Measurements from ENCODE around the gene RNF223.
"Not testable (repeated sequence)": the region's sequence is repeated elsewhere in the genome, so short reads cannot be mapped to it uniquely, and the experiment has no call there.

The RNF223 gene

DNA sequence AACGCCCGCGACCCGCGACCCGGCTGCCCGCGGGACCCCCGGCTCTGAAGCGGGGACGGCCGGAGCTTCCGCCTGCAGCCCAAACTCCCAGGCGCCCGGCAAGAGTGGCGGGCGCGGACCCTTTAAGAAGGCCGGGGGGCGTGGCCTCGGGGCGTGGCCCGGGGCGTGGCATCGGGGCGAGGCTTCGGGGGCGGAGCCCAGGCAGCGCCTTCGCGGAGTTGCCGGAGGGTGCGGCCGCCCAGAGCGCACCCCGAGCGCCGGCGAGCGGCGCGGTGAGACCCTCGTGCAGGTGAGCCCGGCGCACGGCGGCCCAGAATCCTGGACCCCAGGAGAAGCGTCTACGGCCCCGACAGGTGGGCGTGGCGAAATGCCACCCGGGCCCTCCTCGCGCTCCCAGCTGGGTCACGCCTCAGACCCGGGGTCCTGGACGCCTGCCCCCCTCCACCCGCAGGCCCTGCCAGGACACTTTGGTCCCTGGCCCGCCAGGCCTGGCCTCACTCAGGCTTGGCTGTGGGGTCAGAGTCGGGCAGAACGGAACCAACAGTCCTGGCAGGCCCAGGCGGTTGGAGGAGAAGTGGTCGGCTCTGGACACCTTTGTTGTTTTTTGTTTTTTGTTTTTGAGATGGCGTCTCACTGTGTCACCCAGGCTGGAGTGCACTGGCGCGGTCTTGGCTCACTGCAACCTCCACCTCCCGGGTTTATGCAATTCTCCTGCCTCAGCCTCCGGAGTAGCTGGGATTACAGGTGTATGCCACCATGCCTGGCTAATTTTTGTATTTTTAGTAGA, 14.4 kb downstream of the RNF223 start:
- DNase-seq (ENCODE audit: low read depth): peak; percentile 87

- DNase-seq (ENCODE audit: low read depth): no peak
These were observed 15.1 kb downstream of the RNF223 start for GRCh38 chr1:1058921-1059493.

DNA sequence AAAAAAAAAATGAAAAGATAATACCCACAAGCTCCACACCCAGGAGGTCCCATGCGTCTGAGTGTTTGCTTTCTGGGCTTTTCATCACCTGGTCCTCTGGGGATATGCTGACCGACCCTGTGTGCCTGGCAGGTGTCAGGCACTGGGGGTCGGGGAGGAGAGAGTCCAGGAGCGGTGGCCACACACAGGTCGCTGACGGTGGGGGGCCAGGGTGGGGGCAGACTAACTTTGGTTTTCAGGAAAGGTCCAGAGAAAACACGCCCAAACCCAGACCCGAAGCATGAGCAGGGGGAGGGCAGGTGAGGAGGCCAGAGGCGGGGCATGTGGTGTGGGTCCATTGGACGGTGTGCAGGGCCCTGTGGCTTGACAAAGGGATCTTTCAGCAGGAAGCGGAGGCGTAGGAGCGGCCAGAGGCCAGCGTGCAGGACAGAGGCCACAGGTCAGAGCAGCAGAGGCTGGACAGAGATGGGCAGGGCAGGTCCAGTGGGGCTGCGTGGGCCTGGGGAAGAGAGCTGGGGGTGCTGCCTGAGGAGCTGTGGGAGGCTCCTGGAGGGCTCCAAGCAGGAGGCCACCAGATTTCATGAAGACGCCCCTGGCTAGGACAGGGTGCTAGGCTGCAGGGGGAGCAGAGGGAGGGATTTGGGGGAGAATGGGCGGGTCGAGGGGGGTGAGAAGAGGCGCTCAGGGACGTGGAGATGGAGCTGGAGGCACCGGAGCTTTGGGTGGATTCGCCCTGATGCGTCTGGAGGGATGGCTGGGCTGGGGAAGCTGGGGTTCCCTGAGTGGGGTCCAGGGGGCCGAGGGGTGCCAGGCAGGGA, 15.8 kb downstream of the RNF223 start:
- DNase-seq (ENCODE audit: low read depth): no peak

DNA sequence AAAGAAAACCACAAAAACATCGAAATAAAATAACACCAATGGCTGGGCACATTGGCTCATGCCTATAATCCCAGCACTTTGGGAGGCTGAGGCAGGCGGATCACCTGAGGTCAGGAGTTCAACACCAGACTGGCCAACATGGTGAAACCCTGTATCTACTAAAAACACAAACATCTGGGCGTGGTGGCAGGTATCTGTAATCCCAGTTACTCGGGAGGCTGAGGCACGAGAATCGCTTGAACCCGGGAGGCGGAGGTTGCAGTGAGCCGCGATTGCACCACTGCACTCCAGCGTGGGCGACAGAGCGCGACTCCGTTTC, 16.4 kb downstream of the RNF223 start:
- DNase-seq (ENCODE audit: low read depth): not testable (repeated sequence)

- DNase-seq (ENCODE audit: low read depth): no peak
These were observed 18.0 kb downstream of the RNF223 start for GRCh38 chr1:1055841-1056736.

DNA sequence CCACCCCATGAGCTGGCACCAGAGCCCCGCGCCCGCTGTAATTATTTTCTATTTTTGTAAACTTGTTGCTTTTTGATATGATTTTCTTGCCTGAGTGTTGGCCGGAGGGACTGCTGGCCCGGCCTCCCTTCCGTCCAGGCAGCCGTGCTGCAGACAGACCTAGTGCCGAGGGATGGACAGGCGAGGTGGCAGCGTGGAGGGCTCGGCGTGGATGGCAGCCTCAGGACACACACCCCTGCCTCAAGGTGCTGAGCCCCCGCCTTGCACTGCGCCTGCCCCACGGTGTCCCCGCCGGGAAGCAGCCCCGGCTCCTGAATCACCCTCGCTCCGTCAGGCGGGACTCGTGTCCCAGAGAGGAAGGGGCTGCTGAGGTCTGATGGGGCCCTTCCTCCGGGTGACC, 19.1 kb downstream of the RNF223 start:
- no peak for DNase-seq (ENCODE audit: low read depth)

- no peak for DNase-seq (ENCODE audit: low read depth)
These were observed 19.9 kb downstream of the RNF223 start for GRCh38 chr1:1054099-1054700.

- DNase-seq (ENCODE audit: low read depth): no peak
These were observed 20.4 kb downstream of the RNF223 start for GRCh38 chr1:1053682-1054081.

DNA sequence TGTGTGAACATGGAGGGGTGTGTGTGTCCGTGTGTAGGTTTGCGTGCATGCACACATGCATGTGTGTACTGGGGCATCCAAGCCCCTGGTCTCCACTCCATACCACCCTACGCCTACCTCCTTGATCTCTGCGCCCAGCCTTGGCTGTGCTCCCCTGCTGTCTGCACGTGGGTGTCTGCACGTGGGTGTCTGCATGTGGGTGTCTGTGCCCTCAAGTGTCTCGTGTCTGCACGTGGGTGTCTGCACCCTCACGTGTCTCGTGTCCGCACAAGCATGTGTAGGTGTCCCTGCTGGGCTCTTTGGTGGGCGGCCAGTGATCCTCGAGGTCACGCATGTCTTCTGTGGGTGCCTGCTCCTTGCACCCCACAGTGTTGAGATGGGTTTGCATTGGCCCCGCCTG, 21.1 kb downstream of the RNF223 start:
- DNase-seq (ENCODE audit: low read depth): no peak

GRCh38 chr1:1052003-1052840, 21.9 kb downstream of the RNF223 start:
- no peak for DNase-seq (ENCODE audit: low read depth)

GRCh38 chr1:1051127-1051810, 22.8 kb downstream of the RNF223 start:
- no peak for DNase-seq (ENCODE audit: low read depth)

- no peak for DNase-seq (ENCODE audit: low read depth)
These were observed 23.5 kb downstream of the RNF223 start for GRCh38 chr1:1050577-1051052.

DNA sequence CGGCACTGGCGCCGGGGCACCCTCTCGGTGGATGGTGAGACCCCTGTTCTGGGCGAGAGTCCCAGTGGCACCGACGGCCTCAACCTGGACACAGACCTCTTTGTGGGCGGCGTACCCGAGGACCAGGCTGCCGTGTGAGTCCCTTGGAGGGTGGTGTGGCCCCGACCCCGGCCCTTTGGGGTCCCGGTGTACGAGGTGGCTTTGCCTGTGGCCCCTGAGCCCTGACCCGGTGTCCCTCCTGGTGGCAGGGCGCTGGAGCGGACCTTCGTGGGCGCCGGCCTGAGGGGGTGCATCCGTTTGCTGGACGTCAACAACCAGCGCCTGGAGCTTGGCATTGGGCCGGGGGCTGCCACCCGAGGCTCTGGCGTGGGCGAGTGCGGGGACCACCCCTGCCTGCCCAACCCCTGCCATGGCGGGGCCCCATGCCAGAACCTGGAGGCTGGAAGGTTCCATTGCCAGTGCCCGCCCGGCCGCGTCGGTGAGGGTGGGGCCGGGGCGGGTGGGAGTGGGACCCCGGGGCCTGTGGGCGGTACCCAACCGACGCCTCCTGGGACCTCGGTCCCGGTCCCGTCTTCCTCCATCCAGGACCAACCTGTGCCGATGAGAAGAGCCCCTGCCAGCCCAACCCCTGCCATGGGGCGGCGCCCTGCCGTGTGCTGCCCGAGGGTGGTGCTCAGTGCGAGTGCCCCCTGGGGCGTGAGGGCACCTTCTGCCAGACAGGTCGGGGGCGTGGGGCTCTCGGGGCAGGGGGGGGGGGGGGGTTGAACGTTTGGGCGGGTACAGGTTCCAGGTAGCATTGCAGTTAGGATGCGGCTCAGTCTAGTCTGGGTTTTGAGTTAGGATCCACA, 24.6 kb downstream of the RNF223 start:
- DNase-seq (ENCODE audit: low read depth): no peak

DNA sequence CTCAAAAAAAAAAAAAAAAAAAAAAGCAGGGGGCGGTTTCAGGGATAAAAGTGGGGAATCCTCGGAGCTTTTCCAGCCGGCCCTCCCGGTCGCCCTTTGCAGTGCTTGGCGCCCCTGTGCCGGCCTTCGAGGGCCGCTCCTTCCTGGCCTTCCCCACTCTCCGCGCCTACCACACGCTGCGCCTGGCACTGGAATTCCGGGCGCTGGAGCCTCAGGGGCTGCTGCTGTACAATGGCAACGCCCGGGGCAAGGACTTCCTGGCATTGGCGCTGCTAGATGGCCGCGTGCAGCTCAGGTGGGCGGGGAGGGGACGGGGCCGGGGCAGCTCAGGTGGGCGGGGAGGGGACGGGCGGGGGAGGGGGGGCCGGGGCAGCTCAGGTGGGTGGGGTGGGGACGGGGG, 25.3 kb downstream of the RNF223 start:
- DNase-seq (ENCODE audit: low read depth): no peak

- DNase-seq (ENCODE audit: low read depth): no peak
These were observed 26.1 kb downstream of the RNF223 start for GRCh38 chr1:1047963-1048362.

- DNase-seq (ENCODE audit: low read depth): no peak
These were observed 26.7 kb downstream of the RNF223 start for GRCh38 chr1:1047407-1047806.

- DNase-seq (ENCODE audit: low read depth): no peak
These were observed 27.3 kb downstream of the RNF223 start for GRCh38 chr1:1046767-1047166.

- no peak for DNase-seq (ENCODE audit: low read depth)
These were observed 27.9 kb downstream of the RNF223 start for GRCh38 chr1:1046243-1046642.

GRCh38 chr1:1045129-1045528, 29.0 kb downstream of the RNF223 start:
- no peak for DNase-seq (ENCODE audit: low read depth)

Data from stimulated activated CD4-positive, alpha-beta T cell treated with anti-CD3 and anti-CD28 coated beads, Interleukin-2, amount 100 ng/mL, for 4 hours (primary cell).